ENCODE measurements around the gene MCC. TPM values are rescaled to one million over a fixed set of nuclear protein-coding genes. Genes with fewer than 3 reads are reported as not detected.

The MCC gene
- total and polyA plus RNA-seq, 2 donors from 2014 or later = 2.4 to 20.6 TPM

- intact Hi-C loops (cut with DNase I) = no loop called here
- Histone ChIP-seq H3K36me3 (ENCODE audit: control insufficient read depth in 2 of 3, insufficient read depth in 3 of 3, low read length in 3 of 3) (peaks cover 0 to 4% (median 0%) of the 10 kb centered on the region in 3 donors), H3K27me3 (ENCODE audit: control insufficient read depth, insufficient read depth, low read length) (no peaks in the 10 kb centered on the region), H3K27ac (ENCODE audit: low read depth in 2 of 2, low read length in 2 of 2) (no peak overlapping the region), H3K9ac (ENCODE audit: low read length in 3 of 3) (no peak overlapping the region), H3K9me3 (ENCODE audit: control insufficient read depth in 2 of 3, insufficient read depth in 1 of 3, low read length in 3 of 3) (no peaks in the 10 kb centered on the region), H3K4me3 (ENCODE audit: low read length in 3 of 3) (no peak overlapping the region), H3K4me1 (ENCODE audit: control insufficient read depth in 2 of 3, insufficient read depth in 2 of 3, low read depth in 1 of 3, low read length in 3 of 3) (peaks cover 0 to 9% (median 0%) of the 10 kb centered on the region in 3 donors)
- FAIRE-seq = no peak
- DNase-seq = no peak
- TF ChIP-seq CTCF (IDR thresholded peaks at IDR 0.05; ENCODE audit: borderline replicate concordance, extremely low read depth, insufficient read depth) = no peak
These were observed 427.7 kb downstream of the MCC start for GRCh38 chr5:113060408-113061025.

DNA sequence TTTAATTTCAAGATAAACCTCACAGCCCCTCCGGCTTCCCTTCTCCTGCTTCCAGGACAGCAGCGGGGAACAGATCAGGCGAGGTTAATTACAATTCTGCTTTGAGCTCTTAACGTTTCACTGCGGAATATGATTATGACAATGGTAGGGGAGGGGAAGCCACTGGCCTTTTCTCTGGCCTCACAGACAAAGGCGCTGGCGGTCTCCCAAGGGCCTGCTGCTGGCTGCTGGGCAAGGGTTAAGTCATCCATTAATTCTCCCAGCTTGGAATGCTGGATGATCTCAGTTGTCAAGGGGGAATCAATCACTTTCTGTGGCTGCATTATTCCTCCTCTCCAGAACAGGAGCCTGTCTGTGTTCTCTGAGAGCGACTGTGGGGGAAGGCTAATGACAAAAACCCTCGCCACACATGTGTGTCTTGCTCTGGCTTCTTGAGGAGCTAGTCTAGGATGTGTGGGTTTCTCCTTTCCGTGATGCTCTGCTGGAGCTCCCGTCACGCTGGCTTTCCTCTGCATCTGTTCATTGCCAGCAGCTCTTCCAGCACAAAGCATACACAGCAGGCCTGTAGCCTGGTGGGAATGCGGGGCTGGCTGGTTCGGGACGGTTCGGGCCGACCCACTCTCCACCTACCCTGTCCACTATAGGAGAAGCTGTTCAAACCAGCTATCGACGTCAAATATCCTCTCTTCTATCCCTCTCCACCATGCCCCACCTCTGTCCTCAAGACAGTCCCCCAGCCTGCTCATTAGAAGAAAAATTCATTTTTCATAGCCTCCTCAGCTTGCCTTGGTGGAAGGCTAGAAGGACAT lies 428.8 kb downstream of the MCC start:
- intact Hi-C loops (cut with DNase I) = no loop called here
- Histone ChIP-seq H3K4me3 (ENCODE audit: low read length in 3 of 3) (no peak overlapping the region), H3K4me1 (ENCODE audit: control insufficient read depth in 2 of 3, insufficient read depth in 2 of 3, low read depth in 1 of 3, low read length in 3 of 3) (peaks cover 0 to 9% (median 0%) of the 10 kb centered on the region in 3 donors), H3K27me3 (ENCODE audit: control insufficient read depth, insufficient read depth, low read length) (no peaks in the 10 kb centered on the region), H3K9ac (ENCODE audit: low read length in 3 of 3) (no peak overlapping the region), H3K9me3 (ENCODE audit: control insufficient read depth in 2 of 3, insufficient read depth in 1 of 3, low read length in 3 of 3) (no peaks in the 10 kb centered on the region), H3K27ac (ENCODE audit: low read depth in 2 of 2, low read length in 2 of 2) (no peak overlapping the region), H3K36me3 (ENCODE audit: control insufficient read depth in 2 of 3, insufficient read depth in 3 of 3, low read length in 3 of 3) (peaks cover 0 to 4% (median 0%) of the 10 kb centered on the region in 3 donors)
- FAIRE-seq (no peak), DNase-seq (peak; percentile 75 to 90 (median 83))
- TF ChIP-seq CTCF (IDR thresholded peaks at IDR 0.05; ENCODE audit: borderline replicate concordance, extremely low read depth, insufficient read depth) = no peak

- H3K36me3 ChIP-seq (ENCODE audit: control insufficient read depth in 2 of 3, insufficient read depth in 3 of 3, low read length in 3 of 3) = peaks cover 0 to 4% (median 0%) of the 10 kb centered on the region in 3 donors
- no peak for TF ChIP-seq CTCF (IDR thresholded peaks at IDR 0.05; ENCODE audit: borderline replicate concordance, extremely low read depth, insufficient read depth)
- DNase-seq = peak in 1 of 5 donors; percentile 42
- intact Hi-C loops (cut with DNase I) = no loop called here
- peaks cover 0 to 9% (median 0%) of the 10 kb centered on the region in 3 donors for H3K4me1 ChIP-seq (ENCODE audit: control insufficient read depth in 2 of 3, insufficient read depth in 2 of 3, low read depth in 1 of 3, low read length in 3 of 3)
- no peaks in the 10 kb centered on the region for H3K27me3 ChIP-seq (ENCODE audit: control insufficient read depth, insufficient read depth, low read length)
- no peaks in the 10 kb centered on the region for H3K9me3 ChIP-seq (ENCODE audit: control insufficient read depth in 2 of 3, insufficient read depth in 1 of 3, low read length in 3 of 3)
- H3K9ac ChIP-seq (ENCODE audit: low read length in 3 of 3) = no peak overlapping the region
- no peak overlapping the region for H3K4me3 ChIP-seq (ENCODE audit: low read length in 3 of 3)
- H3K27ac ChIP-seq (ENCODE audit: low read depth in 2 of 2, low read length in 2 of 2) = no peak overlapping the region
- no peak for FAIRE-seq
These were observed 429.5 kb downstream of the MCC start for GRCh38 chr5:113058706-113059226.

Data from kidney (tissue), 14 donors.